ENCODE measurements around the gene ADAM15.

GRCh38 chr1:155110381-155110780, 59.3 kb downstream of the ADAM15 start:
- TF ChIP-seq CTCF (IDR thresholded peaks at IDR 0.05; ENCODE audit: low read depth, low read length) (no peak), POLR2A (IDR thresholded peaks at IDR 0.05; ENCODE audit: extremely low read depth, insufficient read length) (no peak)
- TF ChIP-seq, protein P1, sequence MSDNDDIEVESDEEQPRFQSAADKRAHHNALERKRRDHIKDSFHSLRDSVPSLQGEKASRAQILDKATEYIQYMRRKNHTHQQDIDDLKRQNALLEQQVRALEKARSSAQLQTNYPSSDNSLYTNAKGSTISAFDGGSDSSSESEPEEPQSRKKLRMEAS (IDR thresholded peaks at IDR 0.05; ENCODE audit: low read depth, low read length), result no peak
